Activated CD4-positive, alpha-beta T cell treated with anti-CD3 and anti-CD28 coated beads for 4 hours (primary cell): ENCODE data around the gene MLST8.

Experiments
- DNase-seq, 2 donors: peaks; one replicate each; pipeline ENCODE4 v3.0.0-alpha.2; 2020

The MLST8 gene

DNA sequence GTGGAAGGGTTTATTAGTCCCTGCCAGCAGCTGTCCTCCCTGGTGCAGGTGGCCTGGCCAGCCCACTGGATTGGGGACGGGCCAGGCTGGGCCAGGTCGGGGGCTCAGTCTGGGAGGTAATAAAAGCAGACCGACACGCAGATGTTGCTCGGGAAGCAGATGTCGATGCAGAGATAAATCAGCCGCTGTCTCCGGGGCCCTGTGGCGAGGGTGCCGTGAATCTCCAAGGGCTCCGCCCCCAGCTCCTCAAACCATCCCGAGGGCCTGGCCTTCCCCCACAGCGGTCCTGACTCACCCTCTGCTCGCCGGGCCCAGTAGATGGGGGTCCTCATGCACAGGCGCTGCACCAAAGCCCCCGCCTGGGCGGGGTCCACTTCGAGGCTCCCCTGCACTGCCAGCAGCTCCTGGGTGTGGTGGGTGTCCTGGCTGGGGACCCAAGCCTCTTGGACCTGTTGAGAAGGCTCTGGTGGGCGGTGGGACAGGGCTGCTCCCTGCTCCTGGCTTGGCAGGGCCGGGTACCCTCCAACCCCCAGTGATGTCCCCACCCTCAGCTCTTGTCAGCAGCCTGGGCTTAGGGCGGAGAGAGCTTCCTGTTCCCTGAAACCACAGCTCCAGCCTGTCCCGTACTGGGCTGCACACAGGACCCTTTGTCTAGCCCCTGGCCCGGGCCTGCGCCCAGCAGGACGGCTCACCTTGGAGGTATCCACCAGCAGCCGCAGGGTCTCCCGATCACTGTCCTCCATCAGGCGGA lies 4.2 kb downstream of the MLST8 start:
- no peak for DNase-seq

DNA sequence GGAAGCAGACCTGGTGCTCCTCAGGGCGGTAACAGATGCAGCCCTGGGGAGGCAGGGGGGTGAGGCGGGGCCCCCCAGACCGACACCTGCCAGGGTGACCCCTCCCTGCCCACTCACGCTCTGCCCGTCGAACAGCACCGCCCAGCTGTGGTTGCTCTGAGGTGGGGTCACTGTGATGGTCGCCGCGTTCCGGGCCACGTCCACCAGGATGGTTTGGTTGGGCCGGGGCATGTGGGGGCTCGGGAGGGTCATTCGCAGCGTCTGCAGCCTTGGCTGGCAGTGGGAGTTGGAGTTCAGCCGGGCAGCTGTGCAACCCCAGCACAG lies 4.7 kb downstream of the MLST8 start:
- no peak for DNase-seq

- no peak for DNase-seq
Measured at GRCh38 chr16:2210386-2211365, 5.4 kb downstream of the MLST8 start, which contains the start of gene BRICD5. Gene BRICD5, minus strand, starts transcription at chr16:2210863. Its CDS starts 30 bp downstream, at chr16:2210833.

DNA sequence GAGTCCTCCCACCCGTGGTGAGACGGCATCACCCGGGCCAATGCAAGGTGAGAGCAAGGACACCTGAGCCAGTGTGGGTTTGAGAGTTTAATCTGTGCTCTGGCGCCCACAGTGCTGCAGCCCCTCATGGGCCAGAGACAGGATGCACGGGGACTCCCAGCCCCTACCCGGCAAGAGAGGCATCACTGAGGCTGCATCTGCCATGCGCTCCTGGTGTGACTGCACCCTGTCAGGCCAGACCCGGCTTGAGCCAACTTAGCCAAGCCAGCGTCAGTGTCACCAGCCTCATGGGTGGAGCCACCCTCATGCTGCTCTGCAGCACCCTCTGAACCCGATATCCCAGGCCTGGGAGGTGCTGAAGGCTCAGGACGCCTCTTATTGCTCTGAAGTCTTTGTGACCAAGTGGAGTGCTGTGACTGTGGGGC lies 6.7 kb downstream of the MLST8 start:
- DNase-seq, result no peak

DNA sequence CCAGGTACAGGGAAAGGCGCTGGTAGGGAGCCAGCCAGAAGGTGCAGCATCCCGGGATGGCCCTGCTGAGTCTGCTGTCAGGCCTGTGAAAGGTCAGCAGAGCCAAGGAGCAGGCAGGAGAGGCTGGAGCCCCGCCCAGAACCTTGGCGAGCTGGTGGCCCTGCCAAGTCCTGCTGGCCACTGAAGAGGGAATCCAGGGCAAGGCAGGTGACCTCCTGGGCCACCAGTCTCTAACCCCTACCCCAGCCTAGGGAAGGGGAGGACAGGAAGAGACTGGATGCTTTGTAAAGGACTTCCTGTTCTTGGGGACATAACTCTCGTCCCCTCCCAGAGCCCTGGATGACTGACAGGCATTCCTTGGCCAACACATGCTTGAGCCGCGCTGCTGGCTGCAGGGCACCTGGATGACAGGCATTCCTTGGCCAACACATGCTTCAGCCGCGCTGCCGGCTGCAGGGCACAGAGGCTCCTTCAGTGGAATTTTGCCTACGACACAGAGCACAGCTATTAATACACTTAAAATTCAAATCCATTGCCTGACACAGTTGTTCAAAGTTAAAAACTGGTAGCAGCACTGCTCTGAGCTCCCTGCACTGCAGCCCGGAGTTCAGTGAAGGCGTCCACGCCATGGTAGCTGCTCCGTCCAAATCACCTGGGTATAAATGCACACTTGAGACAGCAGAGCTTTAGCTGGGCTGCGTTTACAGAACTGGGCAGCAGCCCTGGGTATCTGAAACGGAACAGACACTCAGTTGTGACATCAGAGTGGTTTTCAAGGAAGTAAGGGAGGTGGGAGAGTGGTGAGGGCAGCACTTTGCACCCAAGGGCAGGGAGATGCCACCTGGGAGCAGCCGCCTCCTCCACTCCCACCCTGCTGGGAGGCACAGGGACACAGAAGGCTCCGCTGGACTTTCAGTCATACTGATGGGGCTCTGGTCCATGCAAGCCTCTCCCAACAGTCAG lies 7.4 kb downstream of the MLST8 start:
- DNase-seq, result no peak

GRCh38 chr16:2213817-2214718 lies 8.8 kb downstream of the MLST8 start:
- DNase-seq, result no peak

DNA sequence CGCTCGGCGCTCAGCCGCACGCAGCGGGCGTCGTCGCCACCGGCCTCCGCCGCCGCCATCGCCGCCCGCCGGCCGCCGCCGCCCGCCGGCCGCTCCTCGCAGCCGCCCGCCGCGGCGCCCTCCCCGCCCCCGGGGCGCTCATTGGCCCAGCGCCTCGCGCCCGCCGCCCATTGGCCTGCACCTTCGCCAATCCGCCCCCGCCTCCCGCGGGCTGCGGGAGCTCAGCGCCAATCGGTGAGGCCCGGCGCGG lies 9.4 kb downstream of the MLST8 start, which contains the start of gene PGP:
PGP (minus strand) TSS at position 122 of the 250 bp plus-strand sequence; CDS start at position 59, 63 bp downstream.
- DNase-seq, result no peak

- DNase-seq, result no peak
Measured at GRCh38 chr16:2216330-2216729, 11.1 kb downstream of the MLST8 start.

DNA sequence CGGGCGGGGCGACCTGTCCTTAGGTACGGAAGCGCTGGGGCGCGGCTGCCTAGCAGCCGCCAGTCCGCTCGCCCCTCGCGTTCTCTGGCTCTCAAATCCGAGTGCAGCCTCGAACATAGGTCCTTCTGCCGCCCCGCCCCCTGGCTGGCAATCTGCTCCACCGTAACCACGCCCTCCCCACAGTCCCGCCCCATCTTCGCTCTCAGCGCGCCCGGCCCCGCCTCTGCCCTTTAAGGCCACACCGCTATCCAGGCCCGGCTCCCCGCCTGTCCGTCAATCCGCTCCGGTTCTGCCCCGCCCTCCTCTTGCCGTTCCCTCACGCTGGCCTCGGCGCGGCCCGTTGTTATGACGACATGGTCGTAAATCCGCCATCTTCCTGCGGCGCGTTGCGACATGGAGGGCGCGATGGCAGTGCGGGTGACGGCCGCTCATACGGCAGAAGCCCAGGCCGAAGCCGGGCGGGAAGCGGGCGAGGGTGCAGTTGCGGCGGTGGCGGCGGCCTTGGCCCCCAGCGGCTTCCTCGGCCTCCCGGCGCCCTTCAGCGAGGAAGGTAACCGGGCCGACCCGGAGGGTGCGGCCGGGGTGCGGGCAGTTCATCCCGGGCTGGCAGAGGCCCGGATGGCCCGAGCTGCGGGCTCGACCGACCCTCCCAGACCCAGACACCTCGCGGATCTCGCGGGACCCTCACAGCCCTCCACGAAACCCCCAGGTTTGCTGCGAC lies 18.1 kb downstream of the MLST8 start, which contains the start of gene E4F1:
E4F1 (plus strand) TSS at position 371 of the 721 bp plus-strand sequence; CDS start at position 394, 23 bp downstream.
- DNase-seq, result peak; percentile 99

DNA sequence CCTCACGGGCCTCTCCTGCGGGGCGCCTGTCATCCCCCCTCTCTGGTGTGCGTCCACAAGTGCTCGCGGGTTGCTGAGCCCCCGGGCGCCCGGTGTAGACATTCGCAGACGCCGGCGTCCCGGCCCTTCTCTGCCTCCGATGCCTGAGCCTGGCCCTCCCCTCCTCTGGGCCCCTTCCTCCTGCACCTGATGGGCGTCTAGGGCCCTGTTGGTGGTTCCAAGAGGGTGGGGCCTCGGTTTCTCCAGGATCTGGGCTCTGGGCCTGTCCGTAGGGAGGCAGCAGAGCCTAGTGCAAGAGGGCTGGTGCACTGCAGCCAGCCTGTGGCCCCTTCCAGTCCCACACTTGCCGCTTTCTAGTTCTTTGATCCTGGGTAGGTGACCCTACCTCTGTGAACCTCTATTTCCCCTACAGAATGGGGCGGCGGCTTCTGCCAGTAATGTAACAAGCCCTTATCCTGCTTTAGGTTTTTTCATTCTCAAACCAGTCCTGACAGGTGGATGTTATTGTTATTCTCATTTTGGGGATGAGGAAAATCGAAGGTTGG lies 18.8 kb downstream of the MLST8 start:
- peak in 1 of 2 donors; percentile 26 for DNase-seq

DNA sequence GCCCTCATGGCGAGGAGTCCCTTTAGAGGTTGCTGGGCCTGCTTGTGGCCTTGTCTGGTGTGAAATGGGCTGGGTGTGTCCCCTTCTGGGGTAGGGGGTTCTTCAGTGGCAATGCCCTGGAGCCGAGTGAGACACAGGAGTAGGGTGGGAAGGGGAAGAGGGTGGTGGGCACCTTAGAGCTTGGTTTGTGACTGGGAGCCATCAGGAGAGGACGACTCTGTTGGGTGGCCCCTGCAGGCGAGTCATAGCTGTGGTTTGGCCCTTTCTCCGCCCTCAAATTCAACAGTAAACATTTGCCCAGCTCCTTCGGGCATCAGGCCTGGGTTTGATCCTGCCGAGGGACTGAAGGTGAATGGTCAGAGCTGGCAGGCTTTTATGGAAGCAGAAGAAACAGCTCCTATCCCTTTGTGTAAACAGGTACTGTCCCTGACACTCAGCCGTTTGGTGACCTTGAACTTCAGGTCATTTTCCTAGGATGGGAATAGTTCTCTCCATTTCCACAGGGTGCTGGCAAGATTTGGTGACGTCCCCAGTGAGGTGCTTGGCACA lies 21.1 kb downstream of the MLST8 start:
- no peak for DNase-seq

DNA sequence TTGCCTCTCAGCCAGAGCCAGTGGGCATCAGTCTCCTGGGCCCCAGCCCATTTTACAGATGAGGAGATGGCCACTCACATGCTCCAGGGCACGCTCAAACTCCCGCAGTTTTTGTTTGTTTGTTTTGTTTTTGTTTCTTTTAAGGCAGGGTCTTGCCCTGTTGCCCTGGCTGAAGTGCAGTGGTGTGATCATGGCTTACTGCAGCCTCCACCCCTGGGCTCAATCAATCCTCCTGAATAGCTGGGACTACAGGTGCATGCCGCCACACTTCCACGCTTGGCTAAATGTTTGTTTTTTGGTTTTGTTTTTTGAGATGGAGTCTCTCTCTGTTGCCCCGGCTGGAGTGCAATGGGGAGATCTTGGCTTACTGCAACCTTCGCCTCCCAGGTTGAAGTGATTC lies 21.7 kb downstream of the MLST8 start:
- DNase-seq, result no peak

DNA sequence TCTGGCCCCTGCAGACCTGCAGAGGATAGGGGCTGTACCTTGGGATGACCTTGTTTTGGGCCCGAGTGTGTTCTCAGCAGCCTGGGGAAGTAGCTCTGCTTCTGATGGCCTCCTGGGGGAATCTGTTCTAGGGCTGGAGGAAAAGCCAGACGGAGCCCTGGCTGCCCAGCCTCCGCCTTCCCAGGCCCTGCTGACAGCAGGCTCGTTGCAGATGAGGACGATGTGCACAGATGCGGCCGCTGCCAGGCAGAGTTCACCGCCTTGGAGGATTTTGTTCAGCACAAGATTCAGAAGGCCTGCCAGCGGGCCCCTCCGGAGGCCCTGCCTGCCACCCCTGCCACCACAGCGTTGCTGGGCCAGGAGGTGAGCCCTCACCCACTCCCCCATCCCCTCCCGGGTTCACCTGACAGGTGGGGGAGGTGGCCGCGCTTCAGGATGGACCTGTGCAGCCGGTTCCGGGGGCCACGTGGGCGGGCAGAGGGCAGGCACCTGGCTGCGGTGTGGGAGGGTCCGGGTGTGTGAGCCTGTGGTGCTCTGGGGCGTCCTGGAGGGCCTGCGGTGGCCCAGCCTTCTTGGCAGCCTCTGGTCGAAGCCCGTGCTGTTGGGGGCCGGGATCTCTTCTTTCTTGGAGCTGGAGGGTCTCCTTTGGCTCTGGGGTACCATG lies 23.0 kb downstream of the MLST8 start:
- DNase-seq, result no peak

DNA sequence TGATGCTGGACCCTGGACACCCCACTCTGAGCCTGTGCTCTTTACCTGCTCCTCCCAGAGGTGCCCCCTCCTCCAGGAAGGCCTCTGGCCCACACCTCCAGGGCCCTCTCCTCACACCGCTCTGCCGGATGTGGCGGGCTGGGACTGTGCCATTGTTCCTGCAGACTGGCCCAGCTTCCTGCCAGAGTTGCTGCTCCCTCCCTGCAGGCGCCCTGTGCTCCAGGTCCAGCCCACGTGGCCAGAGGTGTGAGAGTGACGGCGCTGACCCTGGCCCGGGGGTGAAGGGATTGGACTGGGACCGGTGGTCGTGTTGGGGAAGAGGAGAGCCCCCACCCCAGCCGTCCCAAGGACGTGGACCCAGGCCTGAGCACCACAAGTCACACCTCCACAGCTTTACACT lies 23.8 kb downstream of the MLST8 start:
- DNase-seq, result no peak

- DNase-seq, result no peak
Measured at GRCh38 chr16:2229632-2230250, 24.5 kb downstream of the MLST8 start.

- no peak for DNase-seq
Measured at GRCh38 chr16:2230376-2230775, 25.1 kb downstream of the MLST8 start.

- no peak for DNase-seq
Measured at GRCh38 chr16:2231016-2231931, 26.0 kb downstream of the MLST8 start.
